Body of pancreas (tissue), 4 donors: Measurements from ENCODE around the gene SLC28A1. TPM values are rescaled to one million over a fixed set of nuclear protein-coding genes. Genes with fewer than 3 reads are reported as not detected.
A peak's percentile ranks its signal among the peaks of the same experiment; 100 is the strongest.

Source experiments
- ATAC-seq: fragments of 150-250 bp; one replicate; pipeline ENCODE4 v1.9.1; 2016
- DNase-seq, 4 donors: peaks; one replicate each; pipeline ENCODE4 v3.0.0-alpha.2; 2019
- H3K27ac ChIP-seq, 4 donors: fragments of 200-600 bp; sonication (generic); 1 replicate in 3 of 4; 2 replicates in 1 of 4; pipeline versions ENCODE4 v1.5.1 to v1.6.1; 2016 to 2019; ENCODE audit warnings: mild to moderate bottlenecking in 1 of 4, mixed read lengths in 1 of 4, moderate library complexity in 1 of 4
- H3K27me3 ChIP-seq, 2 donors: fragments of 200-600 bp; sonication (generic); one replicate each; pipeline ENCODE4 v1.6.0; 2016; ENCODE audit warnings: mild to moderate bottlenecking in 1 of 2
- H3K36me3 ChIP-seq, 2 donors: fragments of 200-600 bp; sonication (generic); replicated peaks in 1 of 2; 2 replicates each; pipeline ENCODE4 v1.5.1; 2016; ENCODE audit warnings: low read depth in 2 of 2; ENCODE audit not compliant: insufficient read depth in 1 of 2
- H3K4me1 ChIP-seq: fragments of 200-600 bp; sonication (generic); one replicate; pipeline ENCODE4 v1.6.0; 2016
- H3K4me3 ChIP-seq, 2 donors: fragments of 200-600 bp; sonication (generic); 1 replicate in 1 of 2; 2 replicates in 1 of 2; pipeline ENCODE4 v1.5.1; 2016 to 2019
- H3K9me3 ChIP-seq, 3 donors: fragments of 200-600 bp; sonication (generic); 1 replicate in 2 of 3; 2 replicates in 1 of 3; pipeline ENCODE4 v1.5.1; 2016
- POLR2A ChIP-seq, 3 donors: fragments of 450-650 bp; IDR thresholded peaks; one replicate each; pipeline ENCODE4 v1.6.1; 2016; ENCODE audit warnings: antibody characterized with exemption in 3 of 3, mild to moderate bottlenecking in 2 of 3
- WGBS, 2 donors: methylation state at CpG; one replicate each; pipeline ENCODE4 v1.1.5; 2017; 5-methylcytosine and 5-hydroxymethylcytosine counted together
- intact Hi-C: fragments of 100-400 bp; cut with DNase I; formaldehyde crosslinking; loops from one replicate; pipeline ENCODE4 v1.15.1; 2023
- total RNA-seq, 2 donors: library from RNA; depleted of rRNA; stranded (reverse); fragments of >200 nt; gene quantifications; one replicate each; pipeline ENCODE4 v1.1.0, GENCODE V29; 2016
- TF ChIP-seq, protein P1 (sequence below), 7 experiments: fragments of 450-650 bp in 4 of 7; fragments of 200-600 bp in 3 of 7; sonication (generic) in 3 of 7; IDR thresholded peaks; one replicate each; pipeline ENCODE4 v1.5.1; 2016 to 2019; ENCODE audit warnings: antibody characterized with exemption in 7 of 7

The SLC28A1 gene
- total RNA-seq, 2 donors from 2014 or later, result 0.26 TPM; not detected in 1

DNA sequence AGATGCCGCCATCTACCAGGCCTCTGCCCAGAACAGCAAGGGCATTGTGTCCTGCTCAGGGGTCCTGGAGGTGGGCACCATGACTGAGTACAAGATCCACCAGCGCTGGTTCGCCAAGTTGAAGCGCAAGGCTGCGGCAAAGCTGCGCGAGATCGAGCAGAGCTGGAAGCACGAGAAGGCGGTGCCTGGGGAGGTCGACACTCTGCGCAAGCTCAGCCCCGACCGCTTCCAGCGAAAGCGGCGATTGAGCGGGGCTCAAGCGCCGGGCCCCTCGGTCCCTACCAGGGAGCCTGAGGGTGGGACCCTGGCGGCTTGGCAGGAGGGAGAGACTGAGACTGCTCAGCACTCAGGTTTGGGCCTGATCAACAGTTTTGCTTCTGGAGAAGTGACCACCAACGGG is 44.7 kb upstream of the SLC28A1 start:
- no peak for ATAC-seq

DNA sequence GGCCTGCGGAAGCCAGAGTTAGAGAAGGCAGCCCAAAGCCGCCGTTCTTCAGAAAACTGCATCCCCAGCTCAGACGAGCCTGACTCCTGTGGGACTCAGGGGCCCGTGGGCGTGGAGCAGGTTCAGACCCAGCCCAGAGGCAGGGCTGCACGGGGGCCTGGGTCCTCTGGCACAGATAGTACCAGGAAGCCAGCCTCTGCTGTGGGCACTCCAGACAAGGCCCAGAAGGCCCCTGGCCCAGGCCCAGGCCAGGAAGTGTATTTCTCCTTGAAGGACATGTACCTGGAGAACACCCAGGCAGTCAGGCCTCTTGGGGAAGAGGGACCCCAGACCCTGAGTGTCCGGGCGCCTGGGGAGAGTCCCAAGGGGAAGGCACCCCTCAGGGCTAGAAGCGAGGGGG is 44.2 kb upstream of the SLC28A1 start:
- peak; percentile 41 for ATAC-seq
- peaks cover 62% of the 10 kb centered on the region for H3K4me1 ChIP-seq
- peak overlapping the region; percentile 93 to 97 (median 96) for H3K27ac ChIP-seq
- H3K27me3 ChIP-seq, result no peaks in the 10 kb centered on the region
- DNase-seq, result peak; percentile 61 to 83 (median 76)
- H3K36me3 ChIP-seq, result no peaks in the 10 kb centered on the region
- WGBS, 2 donors, result 82 to 83% methylated on average over 6 to 10 of the region's 10 CpGs
- no peaks in the 10 kb centered on the region for H3K9me3 ChIP-seq
- H3K4me3 ChIP-seq, result no peak overlapping the region
- no peak for TF ChIP-seq POLR2A (IDR thresholded peaks at IDR 0.05)
- TF ChIP-seq, protein P1, sequence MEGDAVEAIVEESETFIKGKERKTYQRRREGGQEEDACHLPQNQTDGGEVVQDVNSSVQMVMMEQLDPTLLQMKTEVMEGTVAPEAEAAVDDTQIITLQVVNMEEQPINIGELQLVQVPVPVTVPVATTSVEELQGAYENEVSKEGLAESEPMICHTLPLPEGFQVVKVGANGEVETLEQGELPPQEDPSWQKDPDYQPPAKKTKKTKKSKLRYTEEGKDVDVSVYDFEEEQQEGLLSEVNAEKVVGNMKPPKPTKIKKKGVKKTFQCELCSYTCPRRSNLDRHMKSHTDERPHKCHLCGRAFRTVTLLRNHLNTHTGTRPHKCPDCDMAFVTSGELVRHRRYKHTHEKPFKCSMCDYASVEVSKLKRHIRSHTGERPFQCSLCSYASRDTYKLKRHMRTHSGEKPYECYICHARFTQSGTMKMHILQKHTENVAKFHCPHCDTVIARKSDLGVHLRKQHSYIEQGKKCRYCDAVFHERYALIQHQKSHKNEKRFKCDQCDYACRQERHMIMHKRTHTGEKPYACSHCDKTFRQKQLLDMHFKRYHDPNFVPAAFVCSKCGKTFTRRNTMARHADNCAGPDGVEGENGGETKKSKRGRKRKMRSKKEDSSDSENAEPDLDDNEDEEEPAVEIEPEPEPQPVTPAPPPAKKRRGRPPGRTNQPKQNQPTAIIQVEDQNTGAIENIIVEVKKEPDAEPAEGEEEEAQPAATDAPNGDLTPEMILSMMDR (IDR thresholded peaks at IDR 0.05), result no peak
- intact Hi-C loops, result no loop called here

More for the DNA sequence above, 44.7 kb upstream of the SLC28A1 start:
- Histone ChIP-seq H3K27me3 (no peaks in the 10 kb centered on the region), H3K4me1 (peaks cover 56% of the 10 kb centered on the region), H3K36me3 (no peaks in the 10 kb centered on the region), H3K27ac (peak overlapping the region; percentile 93 to 97 (median 96)), H3K9me3 (no peaks in the 10 kb centered on the region), H3K4me3 (no peak overlapping the region)
- no peak for DNase-seq
- TF ChIP-seq, protein P1 (IDR thresholded peaks at IDR 0.05), result no peak
- TF ChIP-seq POLR2A (IDR thresholded peaks at IDR 0.05), result no peak
- WGBS, 2 donors, result 97% methylated on average over 23 of the region's 23 CpGs
- intact Hi-C loops, result no loop called here

DNA sequence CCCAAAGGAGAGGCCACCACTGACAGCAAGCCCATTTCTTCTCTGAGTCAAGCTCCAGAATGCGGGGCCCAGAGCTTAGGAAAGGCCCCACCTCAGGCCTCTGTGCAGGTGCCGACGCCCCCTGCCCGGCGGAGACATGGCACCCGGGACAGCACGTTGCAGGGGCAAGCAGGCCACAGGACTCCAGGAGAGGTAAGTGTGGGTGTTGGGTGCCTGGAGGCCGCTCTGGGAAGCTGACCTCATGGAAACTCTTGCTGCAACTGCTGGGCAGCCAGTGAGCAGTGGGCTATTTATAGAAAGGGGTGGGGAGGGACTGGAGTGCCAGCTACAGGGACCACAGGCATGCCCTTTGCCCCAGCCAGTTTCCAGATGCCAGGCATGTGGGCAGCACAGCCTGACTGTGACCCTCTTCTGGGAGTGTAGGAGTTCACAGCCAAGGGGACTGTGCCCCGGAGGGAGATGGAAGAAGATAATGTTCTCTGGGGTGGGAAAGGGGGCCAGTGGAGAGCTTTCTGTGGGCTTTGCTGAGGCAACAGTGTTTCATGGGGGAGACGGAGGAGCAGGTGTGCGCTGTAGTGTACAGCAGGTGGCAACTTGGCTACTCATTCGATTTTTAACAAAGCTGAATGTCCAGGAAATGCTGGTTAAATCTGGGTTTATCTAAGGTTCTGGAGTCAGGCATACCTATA is 43.6 kb upstream of the SLC28A1 start:
- Histone ChIP-seq H3K27ac (peak overlapping the region; percentile 93 to 97 (median 96)), H3K4me1 (peaks cover 68% of the 10 kb centered on the region), H3K36me3 (no peaks in the 10 kb centered on the region), H3K9me3 (no peaks in the 10 kb centered on the region), H3K27me3 (no peaks in the 10 kb centered on the region), H3K4me3 (no peak overlapping the region)
- WGBS, 2 donors, result 28 to 30% methylated on average over 4 to 12 of the region's 12 CpGs
- DNase-seq (peak; percentile 88 to 96 (median 94)), ATAC-seq (peak; percentile 93)
- intact Hi-C loops, result no loop called here
- TF ChIP-seq, protein P1 (IDR thresholded peaks at IDR 0.05), result peak in 1 of 7 experiments; percentile 12
- TF ChIP-seq POLR2A (IDR thresholded peaks at IDR 0.05), result peak; percentile 26 to 70 (median 61)

DNA sequence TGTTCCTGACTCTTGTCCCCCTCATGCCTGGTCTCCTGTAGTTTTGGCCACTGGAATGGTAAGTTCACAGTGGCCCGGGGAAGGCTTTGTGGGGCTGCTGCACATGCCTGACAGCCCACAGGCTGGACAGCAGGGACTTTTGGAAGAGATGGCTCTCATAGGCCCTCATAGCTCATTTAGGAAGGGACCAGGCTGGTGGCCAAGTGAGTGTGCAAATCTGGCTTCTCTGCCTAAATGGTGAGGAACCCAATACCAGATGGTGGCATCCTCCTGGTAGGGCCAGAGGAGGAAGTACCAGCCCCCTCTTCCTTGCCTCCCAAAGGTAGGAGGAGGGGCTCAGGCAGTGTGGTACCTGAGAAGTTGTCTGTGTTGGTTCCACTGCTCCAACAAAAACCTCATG is 41.7 kb upstream of the SLC28A1 start:
- peaks cover 70% of the 10 kb centered on the region for H3K4me1 ChIP-seq

More for the DNA sequence above, 41.7 kb upstream of the SLC28A1 start:
- Histone ChIP-seq H3K4me3 (no peak overlapping the region), H3K36me3 (no peaks in the 10 kb centered on the region), H3K9me3 (no peaks in the 10 kb centered on the region), H3K27me3 (no peaks in the 10 kb centered on the region), H3K27ac (peak overlapping the region; percentile 93 to 97 (median 96))
- no peak for TF ChIP-seq POLR2A (IDR thresholded peaks at IDR 0.05)
- TF ChIP-seq, protein P1 (IDR thresholded peaks at IDR 0.05), result no peak
- ATAC-seq, result no peak
- WGBS, 2 donors, result 78% methylated on average over 1 of the region's 1 CpG; no CpG with 5 or more reads in 1 of the 2 donors
- DNase-seq, result no peak
- intact Hi-C loops, result no loop called here
